Left colon (tissue), 2 donors: ENCODE results near the gene CCIN. TPM values are rescaled to one million over a fixed set of nuclear protein-coding genes. Genes with fewer than 3 reads are reported as not detected.
A peak's percentile ranks its signal among the peaks of the same experiment; 100 is the strongest.
"Not testable (repeated sequence)": the region's sequence is repeated elsewhere in the genome, so short reads cannot be mapped to it uniquely, and the experiment has no call there.

Source experiments
- ATAC-seq: fragments of 200-7000 bp; cut with Tn5 transposase; one replicate; pipeline ENCODE4 v1.9.1; 2020; ENCODE audit warnings: mild to moderate bottlenecking, moderate library complexity
- DNase-seq, 2 donors: peaks; one replicate each; pipeline ENCODE4 v3.0.0-alpha.2; 2020
- intact Hi-C, 2 donors: fragments of 100-400 bp; cut with DNase I in 1 of 2; cut with micrococcal nuclease in 1 of 2; formaldehyde crosslinking; loops; one replicate each; pipeline versions ENCODE4 v1.11.2 to v1.14.0; 2022; cut with DNase I, micrococcal nuclease
- total RNA-seq, 2 donors: library from RNA; stranded (reverse); fragmentation: NEBNext Ultra II Directional; extraction: Animal tissue kit (Norgen Biotek cat#: 25700); gene quantifications; one replicate each; pipeline ENCODE4 v1.2.1, GENCODE V29; 2021
- donor health status: DM: no; HTN: no; CAD: no.
- donor health status: DM: yes; HTN: yes; CAD: no.

CCIN gene
- total RNA-seq, 2 donors from 2014 or later = 0.25 TPM; not detected in 1

DNA sequence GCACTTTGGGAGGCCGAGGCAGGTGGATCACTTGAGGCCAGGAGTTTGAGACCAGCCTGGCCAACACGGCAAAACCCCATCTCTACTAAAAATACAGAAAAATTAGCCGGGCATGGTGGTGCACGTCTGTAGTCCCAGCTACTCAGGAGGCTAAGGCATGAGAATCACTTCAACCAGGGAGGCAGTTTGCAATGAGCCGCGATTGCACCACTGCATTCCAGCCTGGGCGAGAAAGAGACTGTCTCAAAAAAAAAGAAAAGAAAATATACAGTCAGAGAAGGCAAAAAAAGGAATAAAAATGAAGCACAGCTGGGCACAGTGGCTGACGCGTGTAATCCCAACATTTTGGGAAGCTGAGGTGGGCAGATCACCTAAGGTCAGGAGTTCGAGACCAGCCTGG is 7.3 kb downstream of the CCIN start:
- intact Hi-C loops, DNase-seq, ATAC-seq: not testable (repeated sequence)

GRCh38 chr9:36177571-36177970 is 8.4 kb downstream of the CCIN start:
- intact Hi-C loops = no loop called here
- DNase-seq (no peak), ATAC-seq (no peak)

- intact Hi-C loops, DNase-seq, ATAC-seq: not testable (repeated sequence)
Observed at GRCh38 chr9:36180243-36180642, 11.1 kb downstream of the CCIN start.

DNA sequence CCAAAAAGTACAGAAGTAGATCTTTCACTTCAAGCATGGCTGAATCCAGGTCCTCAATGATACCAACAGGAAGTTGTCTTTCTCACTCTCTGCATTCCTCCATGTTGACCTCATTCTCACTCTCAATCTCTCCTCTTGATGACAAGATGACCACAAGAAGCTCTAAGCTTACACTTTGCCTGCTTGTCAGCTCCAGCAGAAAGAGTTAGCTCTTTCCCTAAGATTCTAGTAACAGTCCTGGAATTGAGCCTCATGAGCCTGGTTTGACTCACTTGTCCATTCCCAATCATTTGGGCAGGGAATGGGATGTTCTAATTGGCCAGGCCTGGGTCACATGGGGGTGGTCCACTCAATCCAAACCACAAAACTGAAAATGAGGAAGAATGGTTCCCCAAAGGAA is 18.2 kb downstream of the CCIN start:
- no peak for ATAC-seq
- intact Hi-C loops = no loop called here
- no peak for DNase-seq

DNA sequence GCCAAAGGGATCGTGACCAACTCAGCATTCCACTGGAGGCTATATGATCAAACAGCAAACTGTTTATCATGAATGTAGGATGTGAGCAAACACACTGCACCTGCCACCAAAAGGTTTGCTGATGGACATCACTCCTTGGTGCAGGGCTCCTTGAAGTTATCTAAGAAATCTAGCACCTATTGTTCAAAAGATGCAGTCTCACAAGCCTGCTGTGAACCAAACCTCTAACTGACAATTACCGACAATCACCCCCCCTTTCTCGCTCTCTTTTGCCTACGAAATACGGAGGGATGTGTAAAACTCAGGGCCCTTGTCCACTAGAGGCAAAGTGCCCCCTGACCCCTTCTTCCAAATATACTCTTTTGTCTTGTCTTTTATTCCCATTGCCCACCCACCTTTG is 19.0 kb downstream of the CCIN start:
- intact Hi-C loops = no loop called here
- DNase-seq (no peak), ATAC-seq (no peak)

DNA sequence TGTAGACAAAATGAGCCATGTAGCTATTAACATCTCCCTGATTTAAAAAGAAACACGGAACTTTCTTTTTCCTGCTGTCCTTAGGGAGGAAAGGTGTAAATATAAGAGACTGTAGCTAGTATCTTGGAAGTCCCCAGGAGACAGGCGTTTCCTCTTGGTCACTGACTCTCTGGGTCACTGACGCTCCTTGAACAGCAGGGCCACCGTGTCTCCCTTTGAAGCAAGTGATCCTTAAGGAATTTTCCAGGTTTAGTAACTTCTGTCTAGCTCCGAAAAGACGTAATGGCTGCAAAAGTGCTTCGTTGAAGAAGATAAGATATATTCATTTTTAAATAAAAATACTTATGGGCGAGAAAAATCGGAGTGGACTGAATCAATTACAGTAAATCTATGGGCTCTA is 20.8 kb downstream of the CCIN start:
- DNase-seq (peak in 1 of 2 donors; percentile 23), ATAC-seq (peak; percentile 47)
- intact Hi-C loops = no loop called here

DNA sequence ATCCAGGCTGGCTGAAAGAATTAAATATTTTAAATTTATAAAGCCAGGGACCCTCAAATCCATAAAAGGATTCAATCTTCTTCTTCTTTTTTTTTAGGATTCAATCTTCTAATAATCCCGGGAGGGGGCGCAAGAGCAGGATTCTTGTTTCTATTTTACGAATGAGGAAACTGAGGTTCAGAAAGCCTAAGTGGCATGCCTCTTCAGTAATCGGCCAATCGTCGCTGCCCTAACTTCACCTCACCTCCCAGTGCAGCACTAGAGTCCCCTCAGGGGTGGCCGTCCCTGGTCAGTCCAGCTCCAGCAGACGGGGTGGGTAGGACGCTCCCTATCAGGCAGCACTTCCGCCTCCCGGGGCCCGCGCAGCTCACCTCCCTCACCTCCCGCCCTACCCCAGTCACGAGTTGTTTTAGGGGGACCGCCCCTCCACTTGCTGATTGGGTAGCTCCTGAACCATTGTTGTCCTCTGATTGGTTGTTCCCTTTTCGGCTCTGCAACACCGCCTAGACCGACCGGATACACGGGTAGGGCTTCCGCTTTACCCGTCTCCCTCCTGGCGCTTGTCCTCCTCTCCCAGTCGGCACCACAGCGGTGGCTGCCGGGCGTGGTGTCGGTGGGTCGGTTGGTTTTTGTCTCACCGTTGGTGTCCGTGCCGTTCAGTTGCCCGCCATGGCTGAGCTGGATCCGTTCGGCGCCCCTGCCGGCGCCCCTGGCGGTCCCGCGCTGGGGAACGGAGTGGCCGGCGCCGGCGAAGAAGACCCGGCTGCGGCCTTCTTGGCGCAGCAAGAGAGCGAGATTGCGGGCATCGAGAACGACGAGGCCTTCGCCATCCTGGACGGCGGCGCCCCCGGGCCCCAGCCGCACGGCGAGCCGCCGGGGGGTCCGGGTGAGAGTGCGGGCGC is 21.5 kb downstream of the CCIN start, which contains the start of gene CLTA:
CLTA (plus strand) TSS at position 534 of the 902 bp plus-strand sequence; CDS start at position 670, 136 bp downstream.
- peak; percentile 94 for ATAC-seq
- peak; percentile 94 to 99 for DNase-seq
- intact Hi-C loops = no loop called here

- ATAC-seq (peak; percentile 44), DNase-seq (peak in 1 of 2 donors; percentile 58)
- intact Hi-C loops = no loop called here
Observed at GRCh38 chr9:36191290-36191645, 22.1 kb downstream of the CCIN start.

GRCh38 chr9:36191686-36192085 is 22.5 kb downstream of the CCIN start:
- no peak for DNase-seq
- intact Hi-C loops = no loop called here
- no peak for ATAC-seq

DNA sequence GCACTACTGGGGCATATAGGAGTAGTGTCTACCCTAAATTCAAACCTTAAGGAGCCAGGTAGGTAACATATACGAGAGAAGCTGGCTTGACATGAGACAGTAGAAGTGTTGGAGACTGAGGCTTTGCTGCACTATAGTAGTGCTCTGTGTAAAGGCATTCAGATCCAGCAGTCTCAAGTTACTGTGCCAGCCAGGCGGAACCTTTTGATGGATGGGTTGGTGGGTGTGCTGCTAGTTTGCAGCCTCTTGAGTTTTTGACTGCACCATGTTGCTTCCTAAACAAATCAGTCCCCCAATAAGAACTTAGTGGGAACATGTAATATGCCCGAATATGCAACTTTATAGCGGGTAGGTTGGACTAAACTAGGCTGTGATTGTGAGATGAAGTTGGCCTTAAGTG is 23.0 kb downstream of the CCIN start:
- intact Hi-C loops = no loop called here
- no peak for DNase-seq
- ATAC-seq = no peak

- no peak for ATAC-seq
- intact Hi-C loops = no loop called here
- DNase-seq = no peak
Observed at GRCh38 chr9:36193023-36193422, 23.8 kb downstream of the CCIN start.

GRCh38 chr9:36194326-36195000 is 25.3 kb downstream of the CCIN start:
- ATAC-seq = no peak
- intact Hi-C loops = no loop called here
- DNase-seq = no peak

GRCh38 chr9:36204906-36205547 is 35.8 kb downstream of the CCIN start:
- no peak for DNase-seq
- intact Hi-C loops = no loop called here
- ATAC-seq = peak; percentile 77

DNA sequence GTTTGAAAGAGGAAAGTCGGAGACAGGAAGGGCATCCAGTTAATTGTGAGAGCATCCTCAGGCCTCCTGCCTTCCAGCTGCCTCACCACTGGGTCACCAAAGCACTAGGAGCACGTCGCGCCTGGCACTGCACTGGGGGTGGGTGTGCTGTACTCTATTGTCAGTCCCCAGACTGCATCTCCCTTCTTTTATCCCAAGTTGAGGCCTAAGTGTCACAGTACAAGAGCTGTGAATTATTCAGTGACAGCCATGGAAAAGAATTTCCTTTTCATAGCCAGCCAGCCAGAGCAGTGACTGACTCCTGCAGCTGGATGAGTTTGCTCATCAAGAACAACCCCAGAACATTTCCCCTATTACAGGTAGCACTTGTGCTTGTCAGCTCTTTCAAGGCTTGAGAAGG is 37.8 kb downstream of the CCIN start:
- ATAC-seq = no peak
- intact Hi-C loops = no loop called here
- DNase-seq = no peak

DNA sequence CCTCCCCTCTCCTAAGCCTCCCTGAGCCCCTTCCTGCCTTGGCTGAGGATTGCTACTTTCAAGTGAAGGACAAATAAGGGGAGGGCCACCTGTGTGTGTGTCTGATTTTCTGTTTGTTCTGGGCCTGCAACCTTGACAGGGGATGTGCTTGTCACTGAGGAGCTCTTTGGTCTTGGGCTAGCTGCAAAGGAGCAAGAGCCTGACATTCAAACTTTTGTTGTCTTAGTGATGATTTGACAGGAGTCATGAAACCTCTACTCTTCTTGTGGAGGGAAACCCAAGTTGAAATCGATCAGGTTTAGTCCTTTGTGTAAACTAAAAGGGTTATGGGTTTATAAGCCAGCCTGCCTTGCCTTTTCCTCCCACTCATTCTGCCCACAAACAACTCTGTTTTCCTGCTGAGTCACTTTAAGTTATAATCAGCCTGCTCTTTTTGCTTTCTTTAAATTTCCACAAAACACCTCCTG is 38.4 kb downstream of the CCIN start:
- DNase-seq = no peak
- no peak for ATAC-seq
- intact Hi-C loops = no loop called here

DNA sequence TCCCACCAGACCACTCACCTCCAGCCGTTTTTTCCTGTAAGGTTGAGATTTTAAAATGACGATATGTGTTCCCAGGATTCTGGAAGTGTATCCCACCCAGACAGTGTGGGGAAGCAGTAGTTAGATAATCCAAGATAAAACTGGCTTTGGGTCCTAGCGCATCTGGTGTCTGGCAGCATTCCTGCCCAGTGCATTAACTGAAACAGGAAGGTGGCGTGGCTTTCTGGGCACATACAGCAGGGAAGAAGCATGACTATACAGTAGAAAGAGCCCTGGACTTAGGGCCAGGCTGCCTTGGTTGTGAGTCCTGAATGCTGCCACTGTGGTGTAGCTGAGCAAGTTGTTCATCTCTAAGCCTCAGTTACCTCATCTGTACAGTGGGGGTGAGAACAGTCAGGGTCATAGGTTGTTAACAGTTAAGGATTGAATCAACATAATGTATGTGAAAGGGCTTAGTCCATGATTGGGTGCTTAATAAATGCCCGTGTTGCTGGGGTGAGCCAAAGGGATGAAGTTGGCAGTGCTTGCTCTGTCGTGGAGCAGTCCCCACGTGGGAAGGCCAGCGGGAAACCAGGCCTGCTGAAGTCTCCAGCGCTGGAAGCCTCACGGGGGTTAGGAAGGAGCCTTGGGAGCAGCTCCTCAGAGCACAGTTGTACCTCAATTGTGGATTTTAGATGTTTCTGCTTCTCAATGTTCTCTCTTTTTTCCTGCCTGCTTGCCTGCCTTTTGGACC is 39.5 kb downstream of the CCIN start:
- intact Hi-C loops = no loop called here
- no peak for DNase-seq
- ATAC-seq = no peak

- ATAC-seq (no peak), DNase-seq (no peak)
- intact Hi-C loops = no loop called here
Observed at GRCh38 chr9:36210722-36211121, 41.5 kb downstream of the CCIN start.

GRCh38 chr9:36211510-36211909 is 42.3 kb downstream of the CCIN start:
- no peak for DNase-seq
- intact Hi-C loops = no loop called here
- no peak for ATAC-seq

DNA sequence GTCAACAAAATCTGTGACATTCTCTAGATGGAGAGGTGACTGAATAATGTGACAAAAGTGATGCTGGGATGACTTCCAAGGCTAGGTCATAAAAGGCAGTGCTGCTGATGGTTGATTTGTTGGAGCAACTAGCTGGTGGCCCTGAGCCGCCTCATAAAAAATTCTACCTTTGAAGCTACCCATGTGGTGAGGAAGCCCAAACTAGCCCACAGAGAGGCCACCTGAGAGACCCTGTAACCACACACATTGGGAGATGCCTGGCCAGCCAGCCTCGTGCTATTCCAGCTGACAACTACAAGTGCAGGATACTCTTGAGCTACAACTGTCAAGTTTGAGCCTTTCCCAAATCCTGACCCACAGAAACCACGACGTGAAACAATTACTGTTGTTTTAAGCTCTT is 44.2 kb downstream of the CCIN start:
- no peak for DNase-seq
- ATAC-seq = peak; percentile 7
- intact Hi-C loops = no loop called here
